ENCODE results near the gene HPCAL1. TPM values are rescaled to one million over a fixed set of nuclear protein-coding genes. Genes with fewer than 3 reads are reported as not detected.

The HPCAL1 gene
- total and polyA plus RNA-seq, 2 of the 8 experiments (the other 6 are each of a cell fraction or from before 2014, with no cell fraction given): 5.8 to 8.6 TPM

- TF ChIP-seq GABPA (IDR thresholded peaks at IDR 0.05; ENCODE audit: borderline replicate concordance, insufficient read depth, low read length) (no peak), KDM5A (IDR thresholded peaks at IDR 0.05; ENCODE audit: low read length) (no peak), NRF1 (IDR thresholded peaks at IDR 0.05; ENCODE audit: low read depth, low read length) (no peak), POLR2AphosphoS5 (IDR thresholded peaks at IDR 0.05; ENCODE audit: low read depth, low read length) (no peak), BRCA1 (IDR thresholded peaks at IDR 0.05; ENCODE audit: low read depth, low read length) (no peak)
These were observed 9.0 kb downstream of the HPCAL1 start (continued) for GRCh38 chr2:10311736-10312135.
